Esophagus squamous epithelium (tissue), 5 donors: ENCODE data around the gene OR2T4. TPM values are rescaled to one million over a fixed set of nuclear protein-coding genes. Genes with fewer than 3 reads are reported as not detected.

Source experiments
- DNase-seq: peaks from one replicate; lab custom pipeline; 2025; lab: John Stamatoyannopoulos, UW
- H3K27ac ChIP-seq, 4 donors: fragments of 200-600 bp; sonication (generic); one replicate each; pipeline ENCODE4 v1.5.1; 2016 to 2019; ENCODE audit warnings: mild to moderate bottlenecking in 1 of 4
- H3K27me3 ChIP-seq, 4 donors: fragments of 200-600 bp; sonication (generic); 1 replicate in 3 of 4; 2 replicates in 1 of 4; pipeline versions ENCODE4 v1.5.1 to v1.6.0; 2017 to 2021; ENCODE audit warnings: antibody characterized with exemption in 1 of 4
- H3K36me3 ChIP-seq, 3 donors: fragments of 200-600 bp; sonication (generic); one replicate each; pipeline ENCODE4 v1.5.1; 2016 to 2019
- H3K4me1 ChIP-seq, 3 donors: fragments of 200-600 bp; sonication (generic); one replicate each; pipeline ENCODE4 v1.5.1; 2017 to 2019
- H3K4me3 ChIP-seq, 4 donors: fragments of 200-600 bp; sonication (generic); 1 replicate in 3 of 4; 2 replicates in 1 of 4; pipeline ENCODE4 v1.5.1; 2016 to 2019; ENCODE audit warnings: mild to moderate bottlenecking in 2 of 4, moderate library complexity in 1 of 4
- H3K9me3 ChIP-seq, 3 donors: fragments of 200-600 bp; sonication (generic); one replicate each; pipeline ENCODE4 v1.5.1; 2016 to 2019
- POLR2A ChIP-seq, 4 donors: fragments of 450-650 bp; IDR thresholded peaks; one replicate each; pipeline ENCODE4 v1.6.1; 2017; ENCODE audit warnings: antibody characterized with exemption in 4 of 4, mild to moderate bottlenecking in 4 of 4, moderate library complexity in 3 of 4
- WGBS, 2 donors: methylation state at CpG; one replicate each; pipeline ENCODE4 v1.1.5; 2018; 5-methylcytosine and 5-hydroxymethylcytosine counted together
- intact Hi-C: fragments of 100-400 bp; cut with DNase I; formaldehyde crosslinking; loops from one replicate; pipeline ENCODE4 v1.15.0; 2022
- total RNA-seq, 4 donors: library from RNA; depleted of rRNA; stranded (reverse); fragments of >200 nt; gene quantifications; one replicate each; pipeline ENCODE4 v1.1.0, GENCODE V29; 2016
- TF ChIP-seq, protein P1 (sequence below), 6 experiments: fragments of 450-650 bp in 4 of 6; fragments of 200-600 bp in 2 of 6; sonication (generic) in 2 of 6; IDR thresholded peaks; one replicate each; pipeline ENCODE4 v1.5.1; 2016 to 2019; ENCODE audit warnings: antibody characterized with exemption in 6 of 6, mild to moderate bottlenecking in 4 of 6, moderate library complexity in 4 of 6
- donor health status: DM: yes; HTN: yes; CAD: no.

The OR2T4 gene
- total RNA-seq, 4 donors from 2014 or later, result not detected

DNA sequence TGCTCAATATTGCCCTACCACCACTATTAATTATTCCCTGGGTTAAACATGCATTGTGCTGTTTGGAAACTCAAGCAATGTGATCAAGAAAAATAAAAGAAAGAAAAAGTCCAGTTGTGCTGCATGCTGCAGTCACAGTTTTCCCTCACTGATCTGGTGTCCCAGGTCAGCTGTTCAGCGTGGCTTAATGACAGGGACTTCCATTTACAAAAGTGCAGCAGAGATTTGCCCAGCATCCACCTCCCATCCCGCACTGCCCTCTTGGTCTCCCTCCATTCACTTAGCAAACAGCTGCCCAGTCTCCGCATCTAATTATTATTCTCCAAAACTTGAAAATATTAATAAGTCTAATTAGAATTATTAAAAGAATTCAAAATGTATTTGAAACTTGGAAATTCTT, 2.0 kb upstream of the OR2T4 start:
- no peak overlapping the region for H3K27ac ChIP-seq
- TF ChIP-seq, protein P1, sequence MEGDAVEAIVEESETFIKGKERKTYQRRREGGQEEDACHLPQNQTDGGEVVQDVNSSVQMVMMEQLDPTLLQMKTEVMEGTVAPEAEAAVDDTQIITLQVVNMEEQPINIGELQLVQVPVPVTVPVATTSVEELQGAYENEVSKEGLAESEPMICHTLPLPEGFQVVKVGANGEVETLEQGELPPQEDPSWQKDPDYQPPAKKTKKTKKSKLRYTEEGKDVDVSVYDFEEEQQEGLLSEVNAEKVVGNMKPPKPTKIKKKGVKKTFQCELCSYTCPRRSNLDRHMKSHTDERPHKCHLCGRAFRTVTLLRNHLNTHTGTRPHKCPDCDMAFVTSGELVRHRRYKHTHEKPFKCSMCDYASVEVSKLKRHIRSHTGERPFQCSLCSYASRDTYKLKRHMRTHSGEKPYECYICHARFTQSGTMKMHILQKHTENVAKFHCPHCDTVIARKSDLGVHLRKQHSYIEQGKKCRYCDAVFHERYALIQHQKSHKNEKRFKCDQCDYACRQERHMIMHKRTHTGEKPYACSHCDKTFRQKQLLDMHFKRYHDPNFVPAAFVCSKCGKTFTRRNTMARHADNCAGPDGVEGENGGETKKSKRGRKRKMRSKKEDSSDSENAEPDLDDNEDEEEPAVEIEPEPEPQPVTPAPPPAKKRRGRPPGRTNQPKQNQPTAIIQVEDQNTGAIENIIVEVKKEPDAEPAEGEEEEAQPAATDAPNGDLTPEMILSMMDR (IDR thresholded peaks at IDR 0.05), result no peak
- no peak for TF ChIP-seq POLR2A (IDR thresholded peaks at IDR 0.05)
- 56 to 63% methylated on average over 3 of the region's 3 CpGs for WGBS, 2 donors
- H3K9me3 ChIP-seq, result no peaks in the 10 kb centered on the region
- no peak for DNase-seq
- no peaks in the 10 kb centered on the region for H3K4me1 ChIP-seq
- H3K4me3 ChIP-seq, result no peak overlapping the region
- intact Hi-C loops, result no loop called here
- no peaks in the 10 kb centered on the region for H3K36me3 ChIP-seq
- no peaks in the 10 kb centered on the region for H3K27me3 ChIP-seq

DNA sequence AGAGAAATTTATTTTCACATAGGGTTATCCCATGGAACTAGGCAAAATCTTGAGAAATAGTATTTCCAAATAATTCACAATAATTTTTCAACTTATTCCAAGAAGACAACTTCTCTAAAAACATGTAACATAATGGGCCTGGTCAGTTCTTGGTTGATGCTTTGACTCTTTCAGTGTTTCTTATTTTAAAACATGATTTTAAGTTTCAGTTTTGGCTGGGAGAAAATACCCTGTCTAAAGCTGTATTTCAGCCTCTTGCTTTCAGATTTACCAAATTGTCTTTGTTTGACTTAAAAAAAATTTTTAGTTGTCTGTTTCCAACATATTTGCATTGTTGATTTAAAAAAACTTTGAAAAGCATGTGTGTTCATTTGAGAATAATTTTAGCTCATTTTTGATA, 5.1 kb downstream of the OR2T4 start:
- Histone ChIP-seq H3K36me3 (no peaks in the 10 kb centered on the region), H3K4me1 (no peaks in the 10 kb centered on the region), H3K27ac (no peak overlapping the region), H3K9me3 (no peaks in the 10 kb centered on the region), H3K27me3 (no peaks in the 10 kb centered on the region), H3K4me3 (no peak overlapping the region)
- DNase-seq, result no peak
- intact Hi-C loops, result no loop called here
- no peak for TF ChIP-seq POLR2A (IDR thresholded peaks at IDR 0.05)
- TF ChIP-seq, protein P1 (IDR thresholded peaks at IDR 0.05), result no peak

DNA sequence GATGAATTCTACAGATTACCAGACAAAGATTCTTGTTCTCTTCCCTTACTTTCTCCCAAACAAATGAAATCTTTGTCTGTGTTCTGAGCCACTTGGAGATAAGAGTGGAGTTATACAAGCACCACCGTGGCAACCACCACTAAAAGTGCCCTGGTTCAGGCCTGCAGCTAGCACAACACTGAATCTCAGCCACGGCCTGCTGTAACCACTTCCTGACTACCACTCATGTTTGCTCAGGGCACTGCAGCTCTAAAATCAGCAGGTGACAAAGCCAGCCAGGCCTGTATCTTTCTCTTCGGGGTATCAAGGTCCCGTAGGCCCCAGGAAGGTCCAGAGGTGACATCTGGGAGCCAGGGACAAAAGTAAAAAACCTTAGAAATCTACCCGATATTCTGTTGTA, 10.9 kb downstream of the OR2T4 start:
- Histone ChIP-seq H3K4me1 (no peaks in the 10 kb centered on the region), H3K9me3 (peaks cover 0 to 8% (median 0%) of the 10 kb centered on the region in 3 donors), H3K27me3 (no peaks in the 10 kb centered on the region), H3K27ac (no peak overlapping the region), H3K4me3 (no peak overlapping the region), H3K36me3 (no peaks in the 10 kb centered on the region)
- WGBS, 2 donors, result 56 to 58% methylated on average over 5 of the region's 5 CpGs
- TF ChIP-seq, protein P1 (IDR thresholded peaks at IDR 0.05), result no peak
- TF ChIP-seq POLR2A (IDR thresholded peaks at IDR 0.05), result no peak
- intact Hi-C loops, result no loop called here
- DNase-seq, result no peak

GRCh38 chr1:248373761-248374160, 12.3 kb downstream of the OR2T4 start:
- Histone ChIP-seq H3K4me1 (no peaks in the 10 kb centered on the region), H3K27me3 (no peaks in the 10 kb centered on the region), H3K4me3 (no peak overlapping the region), H3K36me3 (no peaks in the 10 kb centered on the region), H3K9me3 (peaks cover 0 to 8% (median 0%) of the 10 kb centered on the region in 3 donors), H3K27ac (no peak overlapping the region)
- WGBS, 2 donors, result 57 to 69% methylated on average over 1 to 4 of the region's 4 CpGs
- TF ChIP-seq, protein P1 (IDR thresholded peaks at IDR 0.05), result no peak
- TF ChIP-seq POLR2A (IDR thresholded peaks at IDR 0.05), result no peak
- intact Hi-C loops, result no loop called here
- DNase-seq, result no peak

DNA sequence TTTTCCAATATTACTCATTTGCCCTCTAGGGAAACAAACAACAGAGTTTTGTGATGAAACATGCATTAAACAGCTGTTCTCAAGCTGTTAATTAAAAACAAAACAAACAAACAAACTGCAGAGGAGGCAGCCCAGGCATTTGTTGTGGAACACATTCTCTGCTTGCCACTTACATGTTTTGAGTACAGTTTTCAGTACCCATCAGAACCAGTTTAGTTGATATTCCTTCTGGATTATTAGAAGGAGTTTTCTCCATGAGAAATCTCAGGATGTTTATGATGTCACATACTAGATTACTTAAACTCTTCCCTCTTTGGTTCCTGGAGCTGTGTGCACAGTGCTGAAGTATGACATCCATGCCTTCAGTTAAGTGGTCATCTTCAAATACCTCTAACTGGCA, 14.0 kb downstream of the OR2T4 start, which contains the start of gene OR2T6:
Gene OR2T6, plus strand, starts transcription at position 301 of the 400 bp plus-strand sequence. CDS start 11,863 bp downstream, outside the sequence.
- DNase-seq, result no peak
- Histone ChIP-seq H3K9me3 (peaks cover 0 to 8% (median 0%) of the 10 kb centered on the region in 3 donors), H3K4me1 (no peaks in the 10 kb centered on the region), H3K4me3 (no peak within 1 kb of the TSS), H3K36me3 (no peaks in the 10 kb centered on the region), H3K27me3 (no peaks in the 10 kb centered on the region), H3K27ac (no peak within 1 kb of the TSS)
- TF ChIP-seq, protein P1 (IDR thresholded peaks at IDR 0.05), result no peak
- no peak for TF ChIP-seq POLR2A (IDR thresholded peaks at IDR 0.05)
- intact Hi-C loops, result no loop called here
